Measurements from ENCODE around the gene CUTA. TPM values are rescaled to one million over a fixed set of nuclear protein-coding genes. Genes with fewer than 3 reads are reported as not detected.

Gene CUTA
- 76.4 TPM for total RNA-seq

GRCh38 chr6:33417903-33418689 is at the start of gene CUTA:
Gene CUTA, minus strand, starts transcription at chr6:33418107. Its CDS starts 107 bp downstream, at chr6:33418000.

GRCh38 chr6:33454009-33454946 is 36.4 kb upstream of the CUTA start, which contains the start of gene ZBTB9:
Gene ZBTB9, plus strand, starts transcription at chr6:33454576. Its CDS starts 525 bp downstream, at chr6:33455101.

GRCh38 chr6:33419580-33420490 is 1.9 kb upstream of the CUTA start, which contains the start of gene SYNGAP1:
Gene SYNGAP1, plus strand, starts transcription at chr6:33420065. Its CDS starts 200 bp downstream, at chr6:33420265.

GRCh38 chr6:33410711-33411631 is 6.9 kb downstream of the CUTA start, which contains the start of gene PHF1:
Gene PHF1, plus strand, starts transcription at chr6:33411014. Its CDS starts 1,250 bp downstream, at chr6:33412264.

GRCh38 chr6:33391278-33391921 is 26.5 kb downstream of the CUTA start, which contains the start of gene KIFC1:
Gene KIFC1, plus strand, starts transcription at chr6:33391823. Its CDS starts 163 bp downstream, at chr6:33391986.

Other genes starting within 250 kb of the CUTA start
- 39.0 TPM for gene COL11A2, start 225.6 kb downstream of the CUTA start, total RNA-seq
- gene RXRB, start 217.4 kb downstream of the CUTA start, total RNA-seq: 34.6 TPM
- gene SLC39A7, start 217.2 kb downstream of the CUTA start, total RNA-seq: 60.0 TPM
- gene HSD17B8, start 213.5 kb downstream of the CUTA start, total RNA-seq: 14.3 TPM
- 30.7 TPM for gene RING1, start 209.6 kb downstream of the CUTA start, total RNA-seq
- 51.6 TPM for gene VPS52, start 146.2 kb downstream of the CUTA start, total RNA-seq
- gene RPS18, start 146.0 kb downstream of the CUTA start, total RNA-seq: 1,580 TPM
- gene B3GALT4, start 141.0 kb downstream of the CUTA start, total RNA-seq: 6.3 TPM
- gene WDR46, start 128.9 kb downstream of the CUTA start, total RNA-seq: 39.2 TPM
- gene PFDN6, start 128.5 kb downstream of the CUTA start, total RNA-seq: 20.5 TPM
- 45.5 TPM for gene RGL2, start 119.2 kb downstream of the CUTA start, total RNA-seq
- gene TAPBP, start 104.0 kb downstream of the CUTA start, total RNA-seq: 45.8 TPM
- 26.7 TPM for gene ZBTB22, start 100.4 kb downstream of the CUTA start, total RNA-seq
- 31.8 TPM for gene DAXX, start 95.1 kb downstream of the CUTA start, total RNA-seq
- gene KIFC1, start 26.3 kb downstream of the CUTA start, total RNA-seq: 13.2 TPM
- gene PHF1, start 7.1 kb downstream of the CUTA start, total RNA-seq: 40.9 TPM
- 17.9 TPM for gene SYNGAP1, start 2.0 kb upstream of the CUTA start, total RNA-seq
- 9.0 TPM for gene ZBTB9, start 36.5 kb upstream of the CUTA start, total RNA-seq
- 10.1 TPM for gene BAK1, start 162.2 kb upstream of the CUTA start, total RNA-seq
- 9.6 TPM for gene ITPR3, start 203.2 kb upstream of the CUTA start, total RNA-seq